NT2/D1 (cell line): ENCODE data around the gene OPCML.

Experiments used
- DNase-seq: peaks from one replicate; pipeline ENCODE4 v3.0.0-alpha.2; 2011; ENCODE audit warnings: low read depth, low spot score
- H3K27me3 ChIP-seq: 2 replicates; pipeline ENCODE4 v1.6.0; 2011; ENCODE audit warnings: mild to moderate bottlenecking; ENCODE audit not compliant: insufficient read length, insufficient read depth
- H3K36me3 ChIP-seq: 2 replicates; pipeline ENCODE4 v1.6.1; 2011; ENCODE audit warnings: mild to moderate bottlenecking, low read length, mixed read lengths; ENCODE audit not compliant: insufficient read depth, insufficient read length
- H3K4me1 ChIP-seq: 2 replicates; pipeline ENCODE4 v1.5.1; 2011; ENCODE audit not compliant: insufficient read depth, insufficient read length
- H3K4me3 ChIP-seq: 2 replicates; pipeline ENCODE4 v1.5.1; 2011; ENCODE audit warnings: low read depth; ENCODE audit not compliant: insufficient read length
- H3K9ac ChIP-seq: 2 replicates; pipeline ENCODE4 v1.6.0; 2011; ENCODE audit warnings: low read depth; ENCODE audit not compliant: insufficient read length
- H3K9me3 ChIP-seq: 2 replicates; pipeline ENCODE4 v1.5.1; 2011; ENCODE audit warnings: mild to moderate bottlenecking, low read length; ENCODE audit not compliant: insufficient read depth
- SUZ12 ChIP-seq: IDR thresholded peaks from 2 replicates; pipeline ENCODE4 v1.6.1; 2011; ENCODE audit not compliant: insufficient read length, insufficient read depth; ENCODE audit errors: extremely low read depth
- YY1 ChIP-seq: IDR thresholded peaks from 2 replicates; pipeline ENCODE4 v1.6.1; 2011; ENCODE audit not compliant: insufficient read length, insufficient read depth
- ZNF274 ChIP-seq: IDR thresholded peaks from 2 replicates; pipeline ENCODE4 v1.6.1; 2011; ENCODE audit warnings: mild to moderate bottlenecking, low read depth, low read length

OPCML gene

GRCh38 chr11:133325711-133326110, 206.6 kb downstream of the OPCML start:
- H3K36me3 ChIP-seq: no peaks in the 10 kb centered on the region
- H3K4me1 ChIP-seq: no peaks in the 10 kb centered on the region
- TF ChIP-seq ZNF274 (no peak), YY1 (no peak), SUZ12 (no peak)
- H3K27me3 ChIP-seq: no peaks in the 10 kb centered on the region
- no peaks in the 10 kb centered on the region for H3K9me3 ChIP-seq
- no peak for DNase-seq
- H3K4me3 ChIP-seq: no peak overlapping the region
- H3K9ac ChIP-seq: no peak overlapping the region

- no peak overlapping the region for H3K4me3 ChIP-seq
- H3K36me3 ChIP-seq: no peaks in the 10 kb centered on the region
- DNase-seq: no peak
- no peaks in the 10 kb centered on the region for H3K4me1 ChIP-seq
- no peaks in the 10 kb centered on the region for H3K27me3 ChIP-seq
- TF ChIP-seq YY1 (no peak), ZNF274 (no peak)
- no peaks in the 10 kb centered on the region for H3K9me3 ChIP-seq
- H3K9ac ChIP-seq: no peak overlapping the region
Observed at GRCh38 chr11:133323354-133323753, 208.9 kb downstream of the OPCML start.

- no peaks in the 10 kb centered on the region for H3K4me1 ChIP-seq
- no peak overlapping the region for H3K9ac ChIP-seq
- no peaks in the 10 kb centered on the region for H3K36me3 ChIP-seq
- DNase-seq: no peak
- no peaks in the 10 kb centered on the region for H3K9me3 ChIP-seq
- no peak overlapping the region for H3K4me3 ChIP-seq
- TF ChIP-seq ZNF274 (no peak), SUZ12 (no peak), YY1 (no peak)
- no peaks in the 10 kb centered on the region for H3K27me3 ChIP-seq
Observed at GRCh38 chr11:133318221-133318620, 214.1 kb downstream of the OPCML start.

- H3K4me3 ChIP-seq: no peak overlapping the region
- H3K9ac ChIP-seq: no peak overlapping the region
- no peak for TF ChIP-seq SUZ12
- TF ChIP-seq ZNF274: no peak
- TF ChIP-seq YY1: no peak
- no peaks in the 10 kb centered on the region for H3K27me3 ChIP-seq
- no peaks in the 10 kb centered on the region for H3K36me3 ChIP-seq
- H3K9me3 ChIP-seq: no peaks in the 10 kb centered on the region
- DNase-seq: no peak
- no peaks in the 10 kb centered on the region for H3K4me1 ChIP-seq
Observed at GRCh38 chr11:133311230-133311629, 221.1 kb downstream of the OPCML start.

GRCh38 chr11:133306019-133306418, 226.3 kb downstream of the OPCML start:
- DNase-seq: no peak
- no peak overlapping the region for H3K9ac ChIP-seq
- no peaks in the 10 kb centered on the region for H3K9me3 ChIP-seq
- H3K4me1 ChIP-seq: no peaks in the 10 kb centered on the region
- no peaks in the 10 kb centered on the region for H3K27me3 ChIP-seq
- no peak overlapping the region for H3K4me3 ChIP-seq
- H3K36me3 ChIP-seq: no peaks in the 10 kb centered on the region
- no peak for TF ChIP-seq ZNF274
- no peak for TF ChIP-seq SUZ12
- TF ChIP-seq YY1: no peak

- H3K4me1 ChIP-seq: no peaks in the 10 kb centered on the region
- H3K9ac ChIP-seq: no peak overlapping the region
- no peaks in the 10 kb centered on the region for H3K36me3 ChIP-seq
- H3K9me3 ChIP-seq: no peaks in the 10 kb centered on the region
- H3K4me3 ChIP-seq: no peak overlapping the region
- DNase-seq: no peak
- TF ChIP-seq SUZ12: no peak
- no peak for TF ChIP-seq ZNF274
- no peak for TF ChIP-seq YY1
- H3K27me3 ChIP-seq: no peaks in the 10 kb centered on the region
Observed at GRCh38 chr11:133305208-133305956, 226.9 kb downstream of the OPCML start.

GRCh38 chr11:133303262-133303661, 229.0 kb downstream of the OPCML start:
- H3K27me3 ChIP-seq: no peaks in the 10 kb centered on the region

More at GRCh38 chr11:133303262-133303661, 229.0 kb downstream of the OPCML start:
- Histone ChIP-seq H3K4me1 (no peaks in the 10 kb centered on the region), H3K4me3 (no peak overlapping the region), H3K9me3 (no peaks in the 10 kb centered on the region), H3K36me3 (no peaks in the 10 kb centered on the region), H3K9ac (no peak overlapping the region)
- TF ChIP-seq SUZ12: no peak
- TF ChIP-seq YY1: no peak
- TF ChIP-seq ZNF274: no peak
- no peak for DNase-seq
